Stimulated activated CD4-positive, alpha-beta T cell treated with anti-CD3 and anti-CD28 coated beads, Interleukin-1b, Interleukin-23, amount 100 ng/mL, for 1 hour (primary cell): ENCODE results near the gene LIF.
"Not testable (repeated sequence)": the region's sequence is repeated elsewhere in the genome, so short reads cannot be mapped to it uniquely, and the experiment has no call there.

ENCODE experiments used
- DNase-seq, 2 donors: peaks; one replicate each; pipeline ENCODE4 v3.0.0-alpha.2; 2020; ENCODE audit warnings: low read depth in 2 of 2

The LIF gene

DNA sequence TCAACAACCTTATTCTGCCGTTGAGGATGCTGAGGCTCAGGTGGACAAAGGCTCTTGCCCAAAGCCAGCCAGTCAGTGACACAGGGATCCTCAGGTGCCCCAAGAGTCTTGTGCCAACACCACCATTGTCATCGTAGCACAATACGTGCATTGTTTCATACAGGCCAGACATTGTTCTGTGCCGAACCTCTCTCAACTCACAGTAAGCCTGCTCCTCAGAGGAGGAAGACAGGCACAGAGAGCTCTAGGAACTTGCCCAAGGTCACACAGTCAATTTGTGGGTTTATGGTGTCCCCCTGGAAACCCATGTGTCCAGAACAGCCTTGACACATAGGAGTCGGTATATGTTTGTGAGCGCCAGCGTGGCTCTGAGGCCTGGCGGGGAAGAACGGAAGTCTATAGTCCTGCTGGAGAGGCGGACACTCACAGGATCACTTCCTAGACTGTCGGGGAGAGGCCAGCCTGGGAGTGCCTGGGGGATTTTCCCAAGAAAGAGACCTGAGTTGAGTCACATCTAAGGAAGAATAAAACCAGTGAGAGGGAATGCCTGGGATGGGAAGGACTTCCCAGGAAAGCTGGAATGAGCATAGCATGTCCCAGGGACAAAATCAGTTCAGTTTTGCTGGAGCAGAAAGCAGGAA, 20.2 kb downstream of the LIF start:
- DNase-seq, result no peak

DNA sequence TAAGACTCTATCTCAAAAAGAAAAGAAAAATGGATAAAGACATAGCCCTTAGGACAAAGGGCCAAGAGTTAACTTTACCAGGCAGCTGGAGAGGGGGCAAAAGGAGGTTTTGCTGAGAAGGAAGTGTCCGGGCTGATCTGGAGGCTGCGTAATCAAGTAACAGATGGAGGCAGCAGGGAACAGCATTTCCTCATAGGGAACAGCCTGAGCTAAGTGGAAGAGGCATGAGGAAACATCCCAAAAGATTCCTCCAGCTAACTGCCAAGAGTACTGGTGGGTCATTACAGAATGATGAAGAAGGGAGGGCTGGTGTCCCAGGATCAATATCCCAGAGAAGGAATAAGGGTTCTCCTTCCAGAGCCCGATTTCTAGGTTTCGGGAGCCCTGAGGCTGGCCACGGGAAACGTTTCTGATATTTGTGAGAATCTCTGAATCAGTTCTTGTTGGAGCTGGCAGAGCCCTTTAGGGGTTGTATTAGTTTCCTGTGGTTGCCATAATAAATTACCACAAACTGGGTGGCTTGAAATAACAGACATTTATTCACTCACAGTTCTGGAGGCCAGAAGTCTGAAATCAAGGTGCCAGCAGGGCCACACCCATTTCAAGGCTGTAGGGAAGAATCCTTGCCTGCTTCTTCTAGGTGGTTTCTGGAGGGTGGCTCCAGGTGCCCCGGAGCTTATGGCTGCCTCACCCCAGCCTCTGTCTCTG, 21.2 kb downstream of the LIF start:
- DNase-seq, result no peak

DNA sequence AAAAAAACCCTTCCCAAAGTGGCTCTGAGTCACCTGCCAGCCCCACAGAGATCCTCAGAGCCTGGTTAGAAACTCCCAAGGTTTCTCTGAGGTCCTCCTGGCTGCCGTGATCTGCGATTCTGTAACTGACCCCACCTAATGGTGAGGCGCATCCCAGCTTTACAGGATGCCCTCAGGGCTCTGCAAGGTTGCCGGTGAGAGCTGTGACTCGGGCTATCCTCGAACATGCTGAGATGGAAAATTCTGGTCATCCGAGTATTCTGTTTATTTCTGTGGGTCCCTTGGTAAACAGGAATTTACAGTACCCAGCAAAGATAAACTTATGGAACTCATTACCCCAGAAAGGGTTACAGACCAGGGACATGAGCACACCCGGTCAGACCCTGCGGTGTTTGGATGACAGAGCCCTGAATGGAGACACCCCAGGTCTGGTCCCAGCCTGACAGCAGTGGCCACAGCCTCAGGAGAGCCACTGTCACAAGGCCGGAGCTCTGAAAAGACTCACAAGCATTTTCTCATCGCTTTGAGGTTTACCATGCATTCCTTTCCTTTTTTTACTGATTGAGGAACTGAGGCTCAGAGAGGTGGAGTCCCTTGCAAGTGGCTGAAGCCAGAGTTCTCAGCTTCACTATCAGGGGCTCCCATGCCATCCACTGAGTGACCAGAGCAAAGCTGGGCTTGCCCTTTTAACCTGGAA, 22.2 kb downstream of the LIF start:
- DNase-seq, result no peak

DNA sequence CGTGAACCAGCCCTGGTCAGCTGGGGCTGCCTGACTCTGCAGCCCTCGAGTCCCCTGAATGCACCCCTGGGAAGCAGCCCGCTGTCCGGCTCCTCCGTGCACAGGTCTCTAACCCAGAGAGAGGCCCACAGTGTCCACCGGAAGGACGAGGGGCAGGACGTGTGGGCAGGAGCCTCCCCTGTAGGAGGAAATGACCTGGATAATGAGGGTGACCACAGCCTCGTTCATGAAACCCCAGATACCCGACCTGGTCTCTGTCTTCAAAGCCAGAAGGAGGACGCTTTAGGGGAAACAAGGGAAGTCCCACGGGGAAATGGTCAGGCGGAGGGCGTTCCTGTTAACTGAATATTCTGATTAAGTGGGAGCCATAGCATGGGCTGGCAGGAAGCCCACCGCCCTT, 23.3 kb downstream of the LIF start:
- DNase-seq, result no peak

DNA sequence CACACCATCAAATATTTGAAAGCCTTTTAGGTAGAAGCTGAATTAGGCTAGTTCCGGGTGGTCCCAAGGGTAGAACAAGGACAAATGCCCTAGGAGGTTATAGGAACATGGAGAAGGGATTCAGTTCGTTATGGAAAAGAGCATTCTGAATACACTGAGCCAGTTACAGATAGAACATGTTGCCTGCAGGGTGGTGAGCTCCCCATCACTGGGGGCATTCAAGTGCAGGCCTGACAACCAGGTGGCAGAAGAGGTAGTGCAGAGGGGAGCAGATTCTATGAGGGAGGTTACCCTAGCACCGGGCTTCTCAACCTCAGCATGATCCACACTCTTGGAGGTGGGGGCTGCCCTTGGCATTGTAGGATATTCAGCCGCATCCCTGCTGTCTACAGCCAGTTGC, 24.2 kb downstream of the LIF start:
- no peak for DNase-seq

DNA sequence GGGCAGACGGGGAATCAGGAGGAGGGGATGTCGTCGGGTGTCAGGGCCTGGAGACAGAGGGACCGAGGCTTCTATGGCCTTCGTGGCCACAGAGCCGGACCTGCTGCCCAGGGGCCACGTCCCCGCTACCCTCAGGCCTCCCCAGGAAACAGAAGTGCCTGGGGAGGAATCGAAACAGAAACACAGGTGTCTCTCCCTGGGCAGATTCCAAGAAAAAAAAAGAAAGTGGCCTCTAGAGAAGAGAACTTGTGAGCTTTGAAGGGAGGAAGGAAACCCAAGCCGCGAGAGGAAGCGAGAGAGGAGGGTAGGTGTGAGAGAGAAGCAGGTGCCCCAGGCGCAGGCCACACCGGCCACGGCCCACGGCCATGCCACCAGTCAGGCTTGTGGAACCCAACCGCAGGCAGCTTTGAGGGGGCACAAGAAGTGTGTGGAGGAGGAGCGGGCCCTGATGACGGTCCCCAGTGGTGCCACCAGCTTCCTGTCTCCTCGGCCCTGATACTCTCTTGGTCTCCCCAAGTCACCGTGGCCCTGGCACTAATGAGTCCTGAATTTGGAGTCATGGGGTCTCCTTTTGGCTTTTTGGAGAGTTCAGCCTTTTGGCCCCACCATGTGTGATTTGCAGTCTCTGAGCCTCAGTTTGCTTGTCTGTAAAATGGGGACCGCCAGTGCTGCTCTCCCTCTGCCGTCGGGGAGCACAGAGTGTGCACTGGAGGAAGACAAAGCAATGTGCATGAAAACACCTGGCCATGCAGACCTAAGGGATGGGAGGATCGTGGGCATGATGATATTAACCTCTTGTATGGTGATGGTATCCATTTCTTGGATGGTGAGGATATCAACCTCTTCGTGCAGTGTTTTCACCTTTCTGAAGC, 25.2 kb downstream of the LIF start:
- no peak for DNase-seq

DNA sequence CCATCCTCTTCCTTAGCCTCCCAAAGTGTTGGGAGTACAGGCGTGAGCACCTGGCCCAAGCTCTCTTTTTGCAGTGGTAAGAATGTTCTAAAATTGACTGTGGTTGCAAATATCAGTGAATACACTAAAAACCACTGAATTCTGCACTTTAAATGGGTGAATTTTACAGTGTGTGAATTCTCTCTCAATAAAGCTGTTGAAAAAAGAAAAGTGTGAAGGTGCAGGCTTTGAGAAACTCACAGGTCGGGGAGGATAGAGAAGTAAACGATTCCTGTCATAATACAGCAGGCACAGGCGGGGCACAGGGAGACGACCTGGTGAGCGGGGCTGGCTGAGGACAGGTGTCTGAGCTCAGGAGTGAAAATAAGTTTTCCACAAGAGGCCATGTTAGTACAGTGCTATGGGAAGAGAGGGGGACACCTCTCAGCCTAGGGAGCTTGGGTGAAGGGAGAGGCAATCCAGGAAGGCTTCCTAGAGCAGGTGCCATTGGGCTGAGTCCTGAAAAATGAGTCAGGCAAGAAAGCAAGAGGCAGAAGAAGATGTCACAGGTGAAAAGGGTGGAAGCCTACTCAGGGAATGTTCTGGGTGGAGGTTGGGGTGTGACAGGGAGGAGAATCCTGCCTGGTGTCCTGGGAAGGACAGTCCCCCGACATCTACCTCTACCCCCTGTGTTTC, 26.1 kb downstream of the LIF start:
- DNase-seq, result no peak

DNA sequence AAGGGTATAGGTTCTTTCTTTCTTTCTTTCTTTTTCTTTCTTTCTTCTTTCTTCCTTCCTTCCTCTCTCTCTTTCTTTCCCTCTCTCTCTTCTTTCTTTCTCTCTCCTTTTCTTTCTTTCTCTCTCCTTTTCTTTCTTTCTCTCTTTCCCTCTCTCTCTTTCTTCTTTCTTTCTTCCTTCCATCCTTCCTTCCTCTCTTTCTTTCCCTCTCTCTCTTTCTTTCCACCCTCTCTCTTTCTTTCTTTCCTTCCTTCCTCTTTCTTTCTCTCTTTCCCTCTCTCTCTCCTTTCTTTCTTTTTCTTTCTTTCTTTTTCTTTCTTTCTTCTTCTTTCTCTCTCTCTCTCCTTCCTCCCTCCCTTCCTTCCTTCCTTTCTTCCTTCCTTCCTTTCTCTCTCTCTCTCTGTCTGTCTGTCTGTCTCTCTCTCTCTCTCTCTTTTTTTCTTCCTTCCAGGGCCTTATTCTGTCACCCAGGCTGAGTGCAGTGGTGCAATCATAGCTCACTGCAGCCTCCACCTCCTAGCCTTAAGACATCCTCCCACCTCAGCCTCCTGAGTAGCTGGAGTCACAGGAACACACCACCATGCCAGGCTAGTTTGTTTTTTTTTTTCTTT, 26.8 kb downstream of the LIF start:
- DNase-seq, result no peak

DNA sequence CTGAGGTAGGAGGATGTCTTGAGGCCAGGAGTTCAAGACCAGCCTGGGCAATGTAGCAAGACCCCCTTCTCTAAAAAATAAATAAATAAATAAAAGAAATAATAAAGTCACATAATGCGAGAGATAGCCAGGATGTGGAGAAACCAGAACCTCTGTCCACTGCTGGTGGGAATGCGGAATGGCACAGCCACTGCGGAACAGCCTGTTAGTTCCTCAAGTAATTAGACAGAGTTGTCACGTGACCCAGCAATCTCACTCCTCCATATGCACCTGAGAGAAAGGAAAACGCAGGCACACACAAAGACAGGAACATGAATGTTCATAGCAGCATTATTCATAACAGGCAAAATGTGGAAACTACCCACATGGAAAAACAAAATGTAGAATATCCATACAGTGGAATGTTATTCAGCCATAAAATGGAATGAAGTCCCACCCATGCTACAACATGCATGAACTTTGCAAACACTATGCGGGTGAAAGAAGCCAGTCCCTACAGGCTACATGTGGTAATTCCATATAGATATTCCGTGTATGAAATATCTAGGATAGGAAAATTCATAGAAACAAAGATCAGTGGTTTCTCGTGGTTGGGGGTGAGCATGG, 27.4 kb downstream of the LIF start:
- no peak for DNase-seq

DNA sequence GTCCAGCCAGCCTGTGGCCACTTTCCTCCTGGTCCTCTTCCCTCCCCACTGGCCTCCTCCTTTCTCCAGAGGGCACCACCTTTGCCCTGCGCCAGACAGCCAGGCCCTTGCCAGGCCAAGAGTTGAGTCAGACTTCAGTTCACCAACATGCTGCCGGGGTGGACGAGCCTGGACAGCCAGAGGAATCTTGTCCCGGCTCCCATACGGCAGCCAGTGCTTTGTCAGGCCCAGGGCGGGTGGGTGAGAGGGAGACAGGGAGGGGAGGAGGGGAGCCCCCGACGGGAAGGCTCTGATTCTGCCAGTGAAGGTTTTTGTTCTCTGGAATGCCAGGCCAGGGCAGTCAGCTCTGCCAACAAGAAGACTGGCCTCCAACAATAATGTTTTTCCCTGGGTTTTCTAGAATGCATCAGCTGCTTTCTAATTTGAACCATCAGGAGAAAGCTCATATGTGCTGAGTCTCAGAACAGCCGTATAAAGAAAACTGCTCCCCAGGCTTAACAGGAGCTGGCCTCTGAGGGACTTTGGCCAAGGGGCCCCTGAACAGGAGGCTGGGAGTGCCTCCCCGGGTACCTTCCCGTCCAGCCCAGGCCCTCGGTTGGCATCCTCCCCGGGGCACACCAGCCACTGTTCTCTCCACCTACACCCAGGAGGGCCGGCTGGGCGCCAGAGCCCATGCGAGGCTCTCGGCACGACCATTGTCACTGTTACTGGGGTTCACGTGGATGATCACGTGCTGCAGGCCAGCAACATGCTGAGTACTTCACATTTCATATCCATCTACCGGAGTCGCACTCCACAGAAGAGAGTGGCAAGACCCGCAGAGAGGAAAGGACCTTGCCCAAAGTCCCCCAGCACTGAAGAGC, 28.6 kb downstream of the LIF start:
- DNase-seq, result no peak

DNA sequence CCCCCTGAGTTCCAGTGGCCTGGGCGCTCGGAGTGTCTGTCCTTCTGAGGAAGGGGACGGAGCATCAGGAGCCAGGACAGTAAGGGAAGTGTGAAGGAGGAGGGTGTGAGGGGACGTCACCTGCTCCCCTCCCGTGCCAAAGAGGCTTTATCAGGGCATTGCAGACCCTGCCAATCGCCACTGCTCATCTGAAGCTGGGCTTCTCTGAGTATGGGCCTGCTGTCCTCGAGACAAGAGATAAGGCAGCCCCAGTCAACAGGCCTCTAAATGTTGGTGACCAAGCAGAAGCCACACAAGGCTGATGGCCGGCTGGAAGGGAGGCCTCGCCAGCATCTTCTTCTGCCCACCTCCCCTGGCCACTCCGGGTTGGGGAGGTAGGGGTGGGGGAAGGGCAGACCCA, 29.8 kb downstream of the LIF start:
- no peak for DNase-seq

DNA sequence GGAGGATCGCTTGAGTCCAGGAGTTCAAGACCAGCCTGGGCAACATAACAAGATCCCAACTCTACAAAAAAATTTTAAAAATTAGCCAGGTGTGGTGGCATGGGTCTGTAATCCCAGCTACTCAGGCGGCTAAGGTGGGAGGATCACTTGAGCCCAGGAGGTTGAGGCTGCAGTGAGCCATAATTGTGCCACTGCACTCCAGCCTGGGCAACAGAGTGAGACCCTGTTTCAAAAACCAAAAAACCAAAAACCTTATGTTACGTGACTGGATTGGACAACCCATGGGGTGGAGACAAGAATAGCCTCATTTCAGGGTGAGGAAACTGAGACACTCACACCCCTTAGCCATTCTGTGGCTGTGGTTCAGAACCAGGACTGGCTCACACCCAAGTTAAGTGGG, 30.3 kb downstream of the LIF start:
- not testable (repeated sequence) for DNase-seq

DNA sequence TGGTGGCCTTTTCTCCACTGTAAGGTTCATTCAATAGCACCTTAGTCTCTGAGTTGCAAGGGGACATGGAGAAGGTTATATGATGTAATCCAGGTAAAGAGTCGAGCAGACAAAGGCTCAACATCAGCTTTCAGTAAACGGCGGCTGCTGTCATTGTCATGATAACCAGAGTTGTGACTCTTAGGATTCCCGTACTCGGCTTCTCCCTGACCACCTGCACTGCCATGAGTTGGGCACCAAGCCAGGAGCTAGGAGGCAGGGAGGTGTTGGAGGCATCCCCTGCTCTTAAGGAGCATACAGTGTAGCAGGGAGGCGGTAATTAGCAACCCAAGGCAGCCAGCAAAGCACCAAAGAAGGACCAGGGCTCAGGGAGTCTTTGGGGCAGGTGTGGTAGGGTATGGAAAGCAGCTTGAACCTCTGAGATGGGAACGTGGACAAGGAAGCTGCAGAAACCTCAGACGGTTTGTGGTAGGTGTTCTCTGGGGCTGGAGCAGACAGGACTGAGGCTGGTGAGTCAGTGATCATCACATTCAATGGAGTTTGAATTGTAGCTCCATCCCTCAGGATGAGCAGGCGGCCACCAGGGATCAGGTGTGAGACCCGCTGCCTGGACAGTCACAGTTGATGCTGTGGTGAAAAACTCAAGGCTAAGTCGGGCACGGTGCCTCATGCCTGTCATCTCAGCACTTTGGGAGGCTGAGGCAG, 31.7 kb downstream of the LIF start:
- no peak for DNase-seq

DNA sequence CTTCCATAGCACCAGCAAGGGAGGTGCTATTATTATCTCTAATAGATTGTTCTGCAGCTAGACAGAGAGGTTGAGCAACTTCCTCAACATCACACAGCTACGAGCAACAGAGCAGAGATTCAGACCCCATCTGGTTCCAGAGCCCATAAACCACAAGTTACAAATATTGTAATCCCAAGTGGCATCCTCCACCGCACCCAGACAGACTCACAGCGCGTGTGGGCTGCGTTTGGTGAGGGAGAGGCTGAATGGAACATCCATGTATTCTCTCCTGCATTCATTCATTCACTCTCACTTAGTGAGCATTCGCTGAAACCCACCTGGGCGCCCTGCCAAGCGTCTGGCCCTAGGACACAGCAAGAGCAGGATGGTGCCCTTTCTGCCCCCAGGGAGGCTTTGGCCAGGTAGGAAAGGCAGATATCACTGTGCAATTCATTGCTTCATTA, 33.5 kb downstream of the LIF start:
- DNase-seq, result no peak

DNA sequence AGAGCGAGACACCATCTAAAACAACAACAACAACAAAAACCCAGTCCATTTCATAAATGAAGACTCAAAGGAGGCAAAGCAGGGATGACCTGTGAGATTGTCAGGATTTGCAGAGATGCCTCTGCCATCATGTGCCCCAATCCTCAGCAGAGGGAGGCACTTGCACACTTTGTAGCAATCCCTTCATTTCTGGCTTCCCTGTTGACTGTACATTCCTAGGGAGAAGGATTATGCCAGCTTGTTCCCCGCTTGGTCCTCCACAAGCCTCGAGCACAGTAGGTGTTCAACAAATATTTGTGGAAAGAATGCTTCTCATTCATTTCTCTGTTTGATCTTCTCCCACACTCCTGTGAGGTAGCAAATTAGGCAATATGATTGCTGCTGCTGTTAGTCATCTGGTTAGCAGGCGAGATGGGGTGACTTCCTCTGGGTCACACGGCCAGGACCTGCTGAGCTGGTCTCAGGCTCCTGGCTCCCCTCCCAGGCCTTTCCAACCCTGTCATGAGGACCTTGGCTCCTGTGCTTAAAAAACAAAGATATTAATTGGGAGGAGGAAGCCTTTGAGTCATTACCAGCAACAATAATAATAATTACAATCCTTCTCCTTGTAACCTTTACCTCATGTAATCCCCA, 34.1 kb downstream of the LIF start:
- no peak for DNase-seq

DNA sequence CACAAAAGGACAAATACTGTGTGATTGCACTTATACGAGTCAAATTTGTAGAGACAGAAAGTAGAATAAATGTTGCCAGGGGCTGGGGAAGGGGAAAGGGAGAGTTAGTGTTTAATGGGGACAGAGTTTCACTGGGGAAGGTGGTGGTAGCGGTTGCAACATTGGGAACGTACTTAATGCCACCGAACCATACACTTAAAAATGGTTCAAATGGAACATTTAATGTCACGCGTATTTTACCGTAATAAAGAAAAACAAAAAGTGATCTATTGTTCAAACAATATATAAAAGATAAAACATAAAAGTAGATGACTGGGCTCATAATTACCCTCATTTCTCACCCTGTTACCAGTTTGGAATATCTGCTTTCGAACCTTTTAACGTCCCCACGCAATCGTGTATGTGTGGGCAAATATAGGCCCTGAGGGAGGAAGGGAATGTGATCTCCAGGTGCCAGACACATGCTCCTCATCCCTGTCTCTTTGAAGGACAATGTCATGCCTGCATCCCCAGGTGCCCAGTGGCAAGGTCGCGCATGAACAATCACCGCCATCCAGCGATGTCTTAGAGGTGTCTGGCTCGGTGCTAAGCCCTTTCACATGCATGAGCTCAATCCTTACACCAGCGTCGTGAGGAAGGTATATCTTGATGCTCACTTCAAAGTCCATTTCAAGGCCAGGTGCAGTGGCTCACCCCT, 35.3 kb downstream of the LIF start:
- DNase-seq, result no peak

DNA sequence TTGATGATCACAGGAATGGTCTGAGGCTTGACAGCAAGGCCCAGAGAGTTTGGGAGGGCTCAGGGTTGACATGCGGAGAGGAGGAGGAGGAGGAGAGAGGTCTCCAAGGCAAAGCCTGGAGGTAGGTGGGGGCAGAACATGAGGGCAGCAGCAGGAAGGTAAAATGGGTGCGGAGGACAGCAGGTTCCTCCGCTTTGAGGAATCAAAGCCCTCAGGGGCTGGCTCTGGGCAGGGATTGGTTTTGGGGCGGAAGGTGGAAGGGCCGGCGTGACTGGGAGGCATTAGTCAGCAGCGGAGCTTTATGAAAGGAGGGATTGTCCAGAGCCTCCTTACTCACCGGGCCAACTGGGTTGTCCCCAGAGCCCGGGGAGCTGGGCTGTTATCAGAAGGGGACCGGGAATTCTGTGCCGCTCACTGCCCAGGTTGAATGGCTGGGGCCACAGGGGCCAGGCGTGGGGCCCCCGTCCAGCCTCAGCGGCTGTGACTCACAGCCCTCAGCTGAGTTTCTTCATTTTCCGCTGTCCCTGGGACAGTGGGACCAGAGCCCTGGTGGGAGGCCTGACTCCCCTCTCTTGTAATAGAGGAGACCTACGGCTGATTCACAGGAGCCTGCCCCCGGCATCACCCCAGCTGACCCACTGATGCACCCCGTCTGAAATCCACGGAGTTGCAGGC, 36.2 kb downstream of the LIF start:
- DNase-seq, result no peak
